ENCODE measurements around the gene CDH15. TPM values are rescaled to one million over a fixed set of nuclear protein-coding genes. Genes with fewer than 3 reads are reported as not detected.
"Not testable (repeated sequence)": the region's sequence is repeated elsewhere in the genome, so short reads cannot be mapped to it uniquely, and the experiment has no call there.

Gene CDH15
- total RNA-seq, 1 experiment from 2014 or later = not detected

- ChIA-PET POLR2A (no interaction called here), CTCF (interaction anchor here (0.6 to 1.2 kb wide), 2 partner anchors 11 to 426 kb away, joined by 3 read pairs; no protein-coding TSS in a partner anchor)
- intact Hi-C loops (cut with micrococcal nuclease; ENCODE audit: unreplicated experiment) = loop anchor here (10.0 kb wide), 1 partner anchor 218 kb away; no protein-coding TSS in a partner anchor
- Mint-ChIP-seq H3K4me3 (ENCODE audit: unreplicated experiment) (no peak overlapping the region), H3K36me3 (ENCODE audit: insufficient read depth, unreplicated experiment) (no peaks in the 10 kb centered on the region), H3K9me3 (ENCODE audit: unreplicated experiment) (no peaks in the 10 kb centered on the region), H3K27ac (ENCODE audit: unreplicated experiment) (no peak overlapping the region), H3K4me1 (ENCODE audit: low read depth, unreplicated experiment) (no peaks in the 10 kb centered on the region), H3K27me3 (ENCODE audit: insufficient read depth, unreplicated experiment) (no peaks in the 10 kb centered on the region)
- H3K36me3 ChIP-seq (ENCODE audit: control insufficient read depth, insufficient read depth, low read length) = no peaks in the 10 kb centered on the region
- DNase-seq = no peak
- H3K9me3 ChIP-seq = no peaks in the 10 kb centered on the region
- no peak for TF ChIP-seq CTCF (IDR thresholded peaks at IDR 0.05; ENCODE audit: insufficient read depth in 1 of 2, low read depth in 1 of 2, low read length in 1 of 2, severe bottlenecking in 1 of 2, unreplicated experiment in 1 of 2)
- no peaks in the 10 kb centered on the region for H3K27me3 ChIP-seq (replicated peaks; ENCODE audit: control insufficient read depth, insufficient read depth, low read length)
- H3K4me3 ChIP-seq (ENCODE audit: low read depth, low read length) = no peak overlapping the region
- BruUV-seq (replicated peaks) = no TSS peak
- peaks cover 7% of the 10 kb centered on the region for H3K4me1 ChIP-seq
Observed at GRCh38 chr16:89163297-89163696, 8.3 kb upstream of the CDH15 start.

GRCh38 chr16:89164436-89164835, 7.1 kb upstream of the CDH15 start:
- CTCF ChIA-PET = no interaction called here
- no peak overlapping the region for H3K27ac Mint-ChIP-seq (ENCODE audit: unreplicated experiment)
- intact Hi-C loops (cut with micrococcal nuclease; ENCODE audit: unreplicated experiment) = loop anchor here (10.0 kb wide), 1 partner anchor 220 kb away; no protein-coding TSS in a partner anchor

GRCh38 chr16:89164847-89165680, 6.5 kb upstream of the CDH15 start:
- Histone ChIP-seq H3K4me1 (peaks cover 7% of the 10 kb centered on the region), H3K4me3 (ENCODE audit: low read depth, low read length) (no peak overlapping the region), H3K36me3 (ENCODE audit: control insufficient read depth, insufficient read depth, low read length) (no peaks in the 10 kb centered on the region), H3K27me3 (replicated peaks; ENCODE audit: control insufficient read depth, insufficient read depth, low read length) (no peaks in the 10 kb centered on the region), H3K9me3 (no peaks in the 10 kb centered on the region)
- Mint-ChIP-seq H3K4me3 (ENCODE audit: unreplicated experiment) (no peak overlapping the region), H3K27me3 (ENCODE audit: insufficient read depth, unreplicated experiment) (no peaks in the 10 kb centered on the region), H3K36me3 (ENCODE audit: insufficient read depth, unreplicated experiment) (no peaks in the 10 kb centered on the region), H3K4me1 (ENCODE audit: low read depth, unreplicated experiment) (no peaks in the 10 kb centered on the region), H3K27ac (ENCODE audit: unreplicated experiment) (no peak overlapping the region), H3K9me3 (ENCODE audit: unreplicated experiment) (no peaks in the 10 kb centered on the region)
- no peak for TF ChIP-seq CTCF (IDR thresholded peaks at IDR 0.05; ENCODE audit: insufficient read depth in 1 of 2, low read depth in 1 of 2, low read length in 1 of 2, severe bottlenecking in 1 of 2, unreplicated experiment in 1 of 2)
- ChIA-PET CTCF (no interaction called here), POLR2A (no interaction called here)
- no TSS peak for BruUV-seq (replicated peaks)
- DNase-seq = no peak
- intact Hi-C loops (cut with micrococcal nuclease; ENCODE audit: unreplicated experiment) = loop anchor here (10.0 kb wide), 1 partner anchor 220 kb away; no protein-coding TSS in a partner anchor

More at GRCh38 chr16:89164436-89164835, 7.1 kb upstream of the CDH15 start:
- peaks cover 7% of the 10 kb centered on the region for H3K4me1 ChIP-seq
- H3K9me3 ChIP-seq = no peaks in the 10 kb centered on the region
- no peak for TF ChIP-seq CTCF (IDR thresholded peaks at IDR 0.05; ENCODE audit: insufficient read depth in 1 of 2, low read depth in 1 of 2, low read length in 1 of 2, severe bottlenecking in 1 of 2, unreplicated experiment in 1 of 2)
- Mint-ChIP-seq H3K4me1 (ENCODE audit: low read depth, unreplicated experiment) (no peaks in the 10 kb centered on the region), H3K4me3 (ENCODE audit: unreplicated experiment) (no peak overlapping the region), H3K27me3 (ENCODE audit: insufficient read depth, unreplicated experiment) (no peaks in the 10 kb centered on the region), H3K36me3 (ENCODE audit: insufficient read depth, unreplicated experiment) (no peaks in the 10 kb centered on the region), H3K9me3 (ENCODE audit: unreplicated experiment) (no peaks in the 10 kb centered on the region)
- no peaks in the 10 kb centered on the region for H3K27me3 ChIP-seq (replicated peaks; ENCODE audit: control insufficient read depth, insufficient read depth, low read length)
- POLR2A ChIA-PET = no interaction called here
- BruUV-seq (replicated peaks) = no TSS peak
- H3K36me3 ChIP-seq (ENCODE audit: control insufficient read depth, insufficient read depth, low read length) = no peaks in the 10 kb centered on the region
- no peak overlapping the region for H3K4me3 ChIP-seq (ENCODE audit: low read depth, low read length)
- DNase-seq = no peak

- H3K9me3 Mint-ChIP-seq (ENCODE audit: unreplicated experiment); CTCF ChIA-PET; H3K36me3 Mint-ChIP-seq (ENCODE audit: insufficient read depth, unreplicated experiment); H3K27me3 Mint-ChIP-seq (ENCODE audit: insufficient read depth, unreplicated experiment); H3K9me3 ChIP-seq; DNase-seq; H3K27me3 ChIP-seq (replicated peaks; ENCODE audit: control insufficient read depth, insufficient read depth, low read length); H3K4me3 ChIP-seq (ENCODE audit: low read depth, low read length); POLR2A ChIA-PET; H3K4me3 Mint-ChIP-seq (ENCODE audit: unreplicated experiment); BruUV-seq (replicated peaks); H3K4me1 Mint-ChIP-seq (ENCODE audit: low read depth, unreplicated experiment); H3K36me3 ChIP-seq (ENCODE audit: control insufficient read depth, insufficient read depth, low read length); H3K27ac Mint-ChIP-seq (ENCODE audit: unreplicated experiment): not testable (repeated sequence)
- H3K4me1 ChIP-seq = peaks cover 12% of the 10 kb centered on the region
- intact Hi-C loops (cut with micrococcal nuclease; ENCODE audit: unreplicated experiment) = loop anchor here (10.0 kb wide), 1 partner anchor 221 kb away; no protein-coding TSS in a partner anchor
Observed at GRCh38 chr16:89165681-89165979, 5.9 kb upstream of the CDH15 start.
